GM21717 (cell line): Measurements from ENCODE around the gene CDCA4.
"Not testable (repeated sequence)": the region's sequence is repeated elsewhere in the genome, so short reads cannot be mapped to it uniquely, and the experiment has no call there.

Source experiments
- ATAC-seq: cut with Tn5 transposase; IDR thresholded peaks from one replicate; pipeline ENCODE4 v1.9.1; 2021; ENCODE audit warnings: mild to moderate bottlenecking, moderate library complexity; ENCODE audit not compliant: unreplicated experiment

The CDCA4 gene

DNA sequence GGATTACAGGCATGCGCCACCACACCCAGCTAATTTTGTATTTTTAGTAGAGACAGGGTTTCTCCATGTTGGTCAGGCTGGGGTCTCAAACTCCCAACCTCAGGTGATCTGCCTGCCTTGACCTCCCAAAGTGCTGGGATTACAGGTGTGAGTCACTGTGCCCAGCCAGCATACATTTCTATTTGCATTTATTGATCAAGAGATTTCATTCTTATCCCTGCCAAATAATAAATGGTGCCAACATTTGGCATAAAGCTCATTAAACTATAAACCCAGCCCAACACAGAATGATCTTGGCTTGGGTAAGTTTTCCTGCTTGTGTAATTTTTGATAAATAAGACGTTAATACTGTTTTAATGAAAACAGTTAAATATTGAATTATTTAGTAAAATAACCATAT lies 14.7 kb upstream of the CDCA4 start:
- ATAC-seq, result not testable (repeated sequence)

DNA sequence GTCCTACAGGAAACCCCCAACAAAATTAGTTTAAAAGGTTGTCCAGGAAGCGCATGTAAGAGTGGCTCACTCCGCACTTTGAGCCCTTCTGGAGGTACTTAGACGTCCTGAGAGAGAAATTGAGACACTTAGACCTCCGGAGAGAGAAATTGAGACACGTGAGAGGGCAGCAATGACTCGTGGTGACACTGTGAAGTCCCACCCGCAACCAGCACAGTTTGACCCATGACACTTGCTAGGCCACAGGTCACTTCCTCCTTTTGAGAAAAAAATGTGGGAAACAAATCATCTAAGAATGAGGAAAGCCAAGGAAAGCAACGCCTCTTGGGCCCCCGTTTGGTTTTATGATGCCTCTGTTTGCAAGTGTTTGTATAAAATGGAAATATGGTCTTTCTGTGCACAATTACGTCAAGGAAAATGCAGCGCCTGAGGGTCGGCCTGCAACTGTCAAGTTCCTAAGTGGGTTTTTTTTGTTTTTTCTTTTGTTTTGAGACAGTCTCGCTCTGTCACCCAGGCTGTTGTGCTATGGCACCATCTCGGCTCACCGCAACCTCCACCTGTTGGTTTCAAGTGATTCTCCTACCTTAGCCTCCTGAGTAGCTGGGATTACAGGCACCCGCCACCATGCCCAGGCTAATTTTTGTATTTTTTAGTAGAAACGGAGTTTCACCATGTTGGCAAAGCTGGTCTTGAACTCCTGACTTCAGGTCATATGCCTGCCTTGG lies 13.6 kb upstream of the CDCA4 start:
- no peak for ATAC-seq

DNA sequence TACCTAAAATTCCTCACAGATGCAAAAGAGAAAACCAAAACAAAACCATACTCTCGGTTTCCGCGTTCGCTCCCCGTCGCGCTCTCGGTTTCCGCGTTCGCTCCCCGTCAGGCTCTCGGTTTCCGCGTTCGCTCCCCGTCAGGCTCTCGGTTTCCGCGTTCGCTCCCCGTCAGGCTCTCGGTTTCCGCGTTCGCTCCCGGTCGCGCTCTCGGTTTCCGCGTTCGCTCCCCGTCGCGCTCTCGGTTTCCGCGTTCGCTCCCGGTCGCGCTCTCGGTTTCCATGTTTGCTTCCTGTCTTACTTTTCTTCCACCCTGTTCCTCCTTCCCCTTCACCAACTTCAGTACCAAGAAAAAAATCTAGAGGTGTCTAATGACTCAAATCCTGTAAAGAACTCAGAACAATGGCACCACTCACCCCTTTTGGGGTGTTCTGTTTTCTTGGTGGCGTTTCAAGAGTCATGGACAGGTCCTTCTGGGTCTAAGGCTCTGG lies 12.6 kb upstream of the CDCA4 start:
- ATAC-seq, result not testable (repeated sequence)

GRCh38 chr14:105032451-105032901 lies 11.6 kb upstream of the CDCA4 start:
- not testable (repeated sequence) for ATAC-seq

- ATAC-seq, result no peak
Observed at GRCh38 chr14:105030836-105031396, 10.0 kb upstream of the CDCA4 start.

GRCh38 chr14:105030194-105030593 lies 9.3 kb upstream of the CDCA4 start:
- no peak for ATAC-seq

GRCh38 chr14:105029402-105029801 lies 8.5 kb upstream of the CDCA4 start:
- no peak for ATAC-seq

DNA sequence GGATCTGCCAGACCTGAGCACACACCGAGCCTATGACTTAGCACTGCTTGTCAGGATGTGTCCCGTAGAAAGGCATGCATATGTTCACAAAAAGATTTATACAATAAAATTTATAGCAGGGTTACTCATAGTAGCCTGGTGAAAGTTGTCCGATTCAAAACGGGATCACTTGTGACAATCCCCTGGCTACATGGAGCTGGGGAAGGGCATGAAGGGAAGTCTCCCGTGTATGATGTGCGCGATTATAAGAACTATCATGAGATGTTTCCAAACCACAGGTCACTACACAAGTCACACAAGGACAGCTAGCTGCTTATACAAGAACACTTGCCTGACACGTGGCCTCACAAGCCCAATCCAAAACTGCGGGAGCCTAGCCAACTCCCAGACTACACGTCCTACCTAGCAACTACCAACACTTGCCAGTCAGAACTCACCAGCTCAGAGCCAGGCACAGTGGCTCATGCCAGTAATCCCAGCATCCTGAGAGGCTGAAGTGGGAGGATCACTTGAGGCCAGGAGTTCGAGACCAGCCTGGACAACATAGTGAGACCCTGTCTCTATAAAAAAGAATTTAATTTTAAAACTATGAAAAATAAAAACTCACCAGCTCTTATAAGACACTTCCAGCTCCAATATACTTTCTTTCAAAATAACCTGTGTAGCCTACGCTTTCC lies 7.5 kb upstream of the CDCA4 start:
- no peak for ATAC-seq

- not testable (repeated sequence) for ATAC-seq
Observed at GRCh38 chr14:105027718-105028117, 6.8 kb upstream of the CDCA4 start.

DNA sequence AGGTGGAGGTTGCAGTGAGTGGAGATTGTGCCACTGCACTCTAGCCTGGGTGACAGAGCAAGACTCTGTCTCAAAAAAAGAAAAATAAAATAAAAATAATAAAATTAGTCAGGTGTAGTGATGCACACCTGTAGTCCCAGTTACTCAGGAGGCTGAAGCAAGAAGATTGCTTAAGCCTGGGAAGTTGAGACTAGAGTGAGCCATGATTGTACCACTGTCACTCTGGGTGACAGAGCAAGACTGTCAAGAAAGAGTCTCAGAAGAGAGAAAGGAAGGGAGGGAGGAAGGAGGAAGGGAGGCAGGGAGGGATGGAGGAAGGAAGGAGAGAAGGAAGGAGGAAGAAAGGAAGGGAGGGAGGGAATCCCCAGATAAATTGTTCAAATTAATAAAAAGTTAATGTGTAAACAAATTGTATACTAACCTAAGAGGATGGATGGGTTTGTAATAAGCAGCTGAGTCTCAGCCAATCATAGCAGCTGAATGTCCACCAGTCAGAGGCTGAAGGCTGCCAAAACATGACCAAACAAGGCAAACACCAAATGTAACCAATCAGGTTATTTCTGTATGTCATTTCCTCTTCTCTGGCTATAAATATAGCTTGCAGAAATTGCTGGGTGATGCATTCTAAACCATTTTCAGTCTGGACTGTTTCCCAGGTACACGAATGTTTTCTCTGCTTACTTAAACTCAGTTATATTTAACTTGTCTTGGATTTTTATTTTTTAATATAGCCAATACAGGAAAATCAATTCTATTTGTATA lies 6.1 kb upstream of the CDCA4 start:
- no peak for ATAC-seq

GRCh38 chr14:105026033-105026785 lies 5.3 kb upstream of the CDCA4 start:
- ATAC-seq, result no peak

DNA sequence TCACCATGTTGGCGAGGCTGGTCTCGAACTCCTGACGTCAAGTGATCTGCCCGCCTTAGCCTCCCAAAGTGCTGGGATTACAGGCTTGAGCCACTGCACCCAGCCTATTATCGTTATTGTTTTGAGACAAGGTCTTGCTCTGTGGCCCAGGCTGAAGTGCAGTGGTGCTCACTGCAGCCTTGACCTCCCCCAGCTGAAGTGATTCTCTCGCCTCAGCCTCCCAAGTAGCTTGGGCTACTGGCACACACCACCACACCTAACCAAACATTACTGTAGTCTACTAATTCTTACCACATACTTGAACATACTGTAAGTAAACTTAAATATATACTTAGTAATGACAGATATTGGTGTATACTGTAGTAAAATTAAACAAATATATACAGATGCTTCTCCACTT lies 4.5 kb upstream of the CDCA4 start:
- ATAC-seq, result no peak

GRCh38 chr14:105023791-105024480 lies 3.1 kb upstream of the CDCA4 start:
- ATAC-seq, result no peak

DNA sequence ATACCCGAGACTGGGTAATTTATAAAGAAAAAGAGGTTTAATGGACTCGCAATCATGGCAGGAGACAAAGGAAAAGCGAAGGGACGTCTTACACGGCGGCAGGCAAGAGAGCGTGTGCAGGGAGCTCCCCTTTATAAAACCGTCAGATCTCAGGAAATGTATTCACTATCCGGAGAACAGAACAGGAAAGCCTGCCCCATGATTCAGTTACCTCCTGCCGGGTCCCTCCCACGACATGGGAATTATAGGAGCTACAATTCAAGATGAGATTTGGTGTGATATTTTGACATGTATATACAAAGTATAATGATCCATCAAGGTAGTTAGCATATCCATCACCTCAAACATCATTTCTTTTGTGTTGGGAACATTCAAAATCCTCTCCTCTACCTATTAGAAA lies 2.3 kb upstream of the CDCA4 start:
- no peak for ATAC-seq

- ATAC-seq, result no peak
Observed at GRCh38 chr14:105022276-105022670, 1.4 kb upstream of the CDCA4 start.

DNA sequence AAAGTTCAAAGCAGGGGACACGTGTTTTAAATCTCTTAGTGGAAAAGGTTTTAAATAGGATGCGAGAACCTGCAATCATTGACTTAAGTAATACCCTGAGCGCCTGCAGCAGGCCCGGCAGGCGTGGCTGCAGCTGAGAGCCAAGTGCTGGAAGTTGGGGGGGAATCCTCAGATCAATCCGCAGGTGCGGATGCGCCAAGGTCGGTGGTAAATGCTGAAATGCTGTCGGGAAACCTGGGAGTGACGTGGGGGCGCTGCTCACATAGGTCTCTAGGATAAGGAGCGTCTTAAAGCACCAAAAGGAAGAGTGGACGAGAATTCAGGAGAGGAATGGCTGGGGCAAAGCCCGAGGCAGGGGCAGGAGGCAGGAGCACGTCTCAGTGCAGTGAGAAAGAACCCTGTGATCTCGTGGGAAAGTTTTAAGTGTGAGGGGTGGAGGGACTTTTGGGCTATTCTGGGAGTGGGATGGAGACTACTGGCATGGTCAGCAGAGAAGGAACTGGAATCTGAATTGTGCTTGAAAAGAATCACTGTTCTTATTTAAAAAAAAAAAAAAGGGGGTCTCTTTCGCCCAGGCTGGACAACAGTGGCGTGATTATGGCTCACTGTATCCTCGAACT lies 883 bp upstream of the CDCA4 start:
- no peak for ATAC-seq

DNA sequence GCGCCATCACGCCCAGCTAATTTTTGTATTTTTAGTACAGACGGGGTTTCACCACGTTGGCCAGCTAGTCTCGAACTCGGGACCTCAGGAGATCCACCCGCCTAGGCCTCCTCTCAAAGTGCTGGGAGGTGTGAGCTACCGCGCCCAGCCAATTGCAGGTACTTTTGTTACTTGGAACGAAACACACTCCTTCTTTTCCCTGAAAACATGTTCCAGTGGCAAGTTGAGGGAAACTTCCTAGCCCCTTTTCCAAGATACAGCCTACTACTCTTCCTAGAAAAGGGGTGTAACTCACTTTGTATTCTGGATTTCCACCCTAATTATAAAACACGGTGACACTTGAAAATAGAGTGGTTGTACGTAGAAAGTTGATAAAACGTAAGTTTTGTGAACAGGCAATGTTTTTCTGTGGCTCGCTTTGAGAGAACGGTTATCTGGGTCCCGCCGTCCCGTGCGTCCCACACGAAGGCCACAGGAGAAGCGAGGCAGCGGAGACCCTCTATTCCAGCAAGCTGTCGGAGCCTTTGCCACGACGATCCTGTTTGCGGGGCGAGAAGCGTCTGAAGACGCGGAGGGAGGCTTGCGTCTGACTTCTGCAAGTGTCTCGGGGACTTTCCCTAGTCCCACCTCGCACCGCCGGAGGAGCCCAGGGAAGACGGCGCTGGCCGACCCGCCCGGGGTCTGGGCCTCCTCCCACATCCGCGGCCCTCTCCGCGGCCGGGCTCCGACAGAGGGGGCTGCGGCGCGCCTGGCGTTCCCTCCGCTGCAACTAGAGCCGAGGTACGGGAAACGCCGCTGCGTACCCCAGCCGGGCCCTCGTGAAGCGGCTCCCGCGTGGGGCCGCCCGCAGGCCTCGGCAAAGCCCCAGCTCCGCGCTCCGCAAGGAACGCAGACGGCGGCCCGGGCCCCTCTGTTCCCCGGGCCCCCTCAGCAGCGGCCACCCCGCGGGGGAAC lies 745 bp downstream of the CDCA4 start:
- ATAC-seq, result peak; percentile 32

DNA sequence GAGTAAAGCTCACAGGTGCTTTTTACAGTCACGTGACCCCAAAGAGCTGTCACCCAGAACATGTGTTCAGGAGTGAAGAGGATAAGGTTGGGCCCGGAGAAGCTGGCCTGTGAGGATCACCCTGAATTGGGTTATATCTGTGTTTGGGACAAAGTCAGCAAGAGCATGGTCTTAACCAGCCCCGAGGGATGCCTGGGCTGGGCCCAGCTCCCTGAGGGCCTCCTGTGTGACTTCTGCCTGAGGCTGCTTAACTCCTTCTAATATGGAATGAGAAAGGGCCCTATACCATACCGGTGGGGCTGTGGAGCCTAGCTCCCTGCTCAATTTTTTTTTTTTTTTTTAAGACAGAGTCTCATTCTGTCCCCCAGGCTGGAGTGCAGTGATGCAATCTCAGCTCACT lies 2.5 kb downstream of the CDCA4 start:
- no peak for ATAC-seq
